Measurements from ENCODE around the gene MORN1. TPM values are rescaled to one million over a fixed set of nuclear protein-coding genes. Genes with fewer than 3 reads are reported as not detected.

The MORN1 gene
- total RNA-seq, 6 experiments from 2014 or later = 3.1 to 7.1 (median 4.5) TPM

- Histone ChIP-seq H3K36me3 (no peaks in the 10 kb centered on the region), H3K27ac (no peak overlapping the region), H3K9me3 (no peaks in the 10 kb centered on the region), H3K4me1 (peaks cover 0 to 47% (median 15%) of the 10 kb centered on the region in 4 donors), H3K4me3 (no peak overlapping the region), H3K27me3 (no peaks in the 10 kb centered on the region)
- no peak for ATAC-seq
- peak in 2 of 3 donors; percentile 23 to 43 for DNase-seq
- WGBS (ENCODE audit: insufficient coverage, low coverage, low lambda C conversion rate, missing lambda C conversion rate) = no CpG with 5 or more reads among the region's 29 CpGs
- intact Hi-C loops (cut with DNase I) = no loop called here
- TF ChIP-seq POLR2A (IDR thresholded peaks at IDR 0.05) (no peak), CTCF (IDR thresholded peaks at IDR 0.05) (no peak)
These were observed 108.6 kb downstream of the MORN1 start for GRCh38 chr1:2282556-2283270.

DNA sequence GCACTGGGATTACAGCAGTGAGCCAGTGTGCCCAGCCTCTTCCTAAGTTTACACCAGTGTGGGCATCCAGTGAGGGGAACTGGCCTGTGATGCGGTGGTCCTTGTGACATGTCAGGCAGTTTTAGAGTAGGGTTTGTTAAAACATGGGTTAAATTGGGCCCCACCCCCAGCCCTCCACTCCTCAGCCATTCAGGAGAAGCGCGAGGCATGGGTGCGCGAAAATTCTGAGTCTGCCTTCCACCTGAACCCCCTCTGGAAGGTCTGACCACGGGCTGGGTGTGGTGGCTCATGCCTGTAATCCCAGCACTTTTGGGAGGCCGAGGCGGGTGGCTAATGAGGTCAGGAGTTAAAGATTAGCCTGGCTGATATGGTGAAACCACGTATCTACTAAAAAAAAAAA, 111.5 kb downstream of the MORN1 start:
- intact Hi-C loops (cut with DNase I) = no loop called here
- H3K4me3 ChIP-seq = no peak overlapping the region
- H3K4me1 ChIP-seq = peaks cover 0 to 52% (median 19%) of the 10 kb centered on the region in 4 donors
- H3K27me3 ChIP-seq = no peaks in the 10 kb centered on the region
- peak overlapping the region; percentile 44 to 70 (median 63) for H3K27ac ChIP-seq
- WGBS (ENCODE audit: insufficient coverage, low coverage, low lambda C conversion rate, missing lambda C conversion rate) = 46% methylated on average over 2 of the region's 9 CpGs
- no peaks in the 10 kb centered on the region for H3K9me3 ChIP-seq
- TF ChIP-seq CTCF (IDR thresholded peaks at IDR 0.05) = no peak
- TF ChIP-seq POLR2A (IDR thresholded peaks at IDR 0.05) = no peak
- ATAC-seq (peak; percentile 40 to 66 (median 54)), DNase-seq (peak in 2 of 3 donors; percentile 61 to 65)
- no peaks in the 10 kb centered on the region for H3K36me3 ChIP-seq

- Histone ChIP-seq H3K4me1 (peaks cover 0 to 52% (median 19%) of the 10 kb centered on the region in 4 donors), H3K27ac (peak overlapping the region; percentile 44 to 70 (median 63)), H3K27me3 (no peaks in the 10 kb centered on the region), H3K9me3 (no peaks in the 10 kb centered on the region), H3K4me3 (no peak overlapping the region), H3K36me3 (no peaks in the 10 kb centered on the region)
- 32% methylated on average over 8 of the region's 13 CpGs for WGBS (ENCODE audit: insufficient coverage, low coverage, low lambda C conversion rate, missing lambda C conversion rate)
- ATAC-seq = peak; percentile 53 to 71 (median 56)
- TF ChIP-seq CTCF (IDR thresholded peaks at IDR 0.05) (no peak), POLR2A (IDR thresholded peaks at IDR 0.05) (no peak)
- intact Hi-C loops (cut with DNase I) = no loop called here
- DNase-seq = peak in 2 of 3 donors; percentile 66 to 73
These were observed 112.1 kb downstream of the MORN1 start for GRCh38 chr1:2279210-2279639.

DNA sequence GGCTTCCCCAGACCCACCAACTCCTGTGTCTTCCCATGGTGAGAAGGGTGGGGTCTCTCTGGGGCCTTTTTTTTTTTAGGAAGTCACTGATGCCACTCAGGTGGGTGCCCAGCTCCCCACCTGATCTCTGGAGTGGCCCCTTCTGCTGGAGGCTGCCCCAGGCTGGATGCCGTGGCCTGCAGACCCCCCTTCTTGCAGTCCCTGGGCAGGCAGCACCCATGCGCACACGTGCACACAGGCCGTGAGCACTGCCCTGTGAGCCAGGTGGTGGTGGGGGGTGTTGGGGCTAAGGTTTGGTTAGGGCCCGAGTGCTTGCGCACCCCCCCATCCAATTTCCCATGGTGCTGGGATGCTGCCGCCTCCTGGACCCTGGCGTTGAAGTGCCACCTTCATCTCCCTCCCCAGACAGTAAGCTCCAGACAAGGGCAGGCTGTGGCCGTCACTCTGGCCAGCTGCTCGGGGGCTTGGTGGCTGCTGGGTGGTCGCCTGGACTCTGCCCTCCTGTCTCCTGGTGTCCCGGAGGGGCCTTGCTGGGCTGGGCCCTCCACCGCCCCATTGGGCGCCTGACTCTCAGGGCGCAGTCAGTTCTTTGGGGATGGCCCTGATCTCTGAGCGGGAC, 112.7 kb downstream of the MORN1 start:
- Histone ChIP-seq H3K36me3 (no peaks in the 10 kb centered on the region), H3K27ac (peak overlapping the region; percentile 13 to 57 (median 47)), H3K9me3 (no peaks in the 10 kb centered on the region), H3K4me1 (peaks cover 0 to 47% (median 18%) of the 10 kb centered on the region in 4 donors), H3K27me3 (no peaks in the 10 kb centered on the region), H3K4me3 (no peak overlapping the region)
- whole genome bisulfite sequencing (ENCODE audit: insufficient coverage, low coverage, low lambda C conversion rate, missing lambda C conversion rate) = no CpG with 5 or more reads among the region's 16 CpGs
- DNase-seq = no peak
- intact Hi-C loops (cut with DNase I) = no loop called here
- ATAC-seq = peak in 1 of 4 donors; percentile 2
- TF ChIP-seq POLR2A (IDR thresholded peaks at IDR 0.05) = no peak
- no peak for TF ChIP-seq CTCF (IDR thresholded peaks at IDR 0.05)

Measured in right lobe of liver (tissue), 6 donors.